Measurements from ENCODE around the gene GNB4. TPM values are rescaled to one million over a fixed set of nuclear protein-coding genes. Genes with fewer than 3 reads are reported as not detected.

The GNB4 gene
- total RNA-seq, 2 donors from 2014 or later = 3.1 to 10.4 TPM

GRCh38 chr3:179430277-179430870, 20.9 kb downstream of the GNB4 start:
- Histone ChIP-seq H3K27me3 (no peaks in the 10 kb centered on the region), H3K4me3 (no peak overlapping the region), H3K27ac (no peak overlapping the region), H3K36me3 (no peaks in the 10 kb centered on the region), H3K9ac (ENCODE audit: low read depth in 2 of 2, low read length in 2 of 2) (no peak overlapping the region), H3K9me3 (no peaks in the 10 kb centered on the region), H3K4me1 (no peaks in the 10 kb centered on the region)
- TF ChIP-seq CTCF (IDR thresholded peaks at IDR 0.05) = no peak
- DNase-seq = no peak
- intact Hi-C loops (cut with DNase I) = no loop called here

- intact Hi-C loops (cut with DNase I) = no loop called here
- H3K4me1 ChIP-seq = no peaks in the 10 kb centered on the region
- H3K9me3 ChIP-seq = no peaks in the 10 kb centered on the region
- H3K27ac ChIP-seq = no peak overlapping the region
- DNase-seq = no peak
- H3K4me3 ChIP-seq = no peak overlapping the region
- H3K27me3 ChIP-seq = no peaks in the 10 kb centered on the region
- H3K9ac ChIP-seq (ENCODE audit: low read depth in 2 of 2, low read length in 2 of 2) = no peak overlapping the region
- no peaks in the 10 kb centered on the region for H3K36me3 ChIP-seq
- no peak for TF ChIP-seq CTCF (IDR thresholded peaks at IDR 0.05)
Observed at GRCh38 chr3:179428876-179429548, 22.3 kb downstream of the GNB4 start.

GRCh38 chr3:179425075-179425474, 26.2 kb downstream of the GNB4 start:
- Histone ChIP-seq H3K9me3 (no peaks in the 10 kb centered on the region), H3K27ac (no peak overlapping the region), H3K9ac (ENCODE audit: low read depth in 2 of 2, low read length in 2 of 2) (no peak overlapping the region), H3K36me3 (no peaks in the 10 kb centered on the region), H3K4me1 (no peaks in the 10 kb centered on the region), H3K27me3 (no peaks in the 10 kb centered on the region), H3K4me3 (no peak overlapping the region)
- intact Hi-C loops (cut with DNase I) = no loop called here
- no peak for TF ChIP-seq CTCF (IDR thresholded peaks at IDR 0.05)
- no peak for DNase-seq

GRCh38 chr3:179421500-179421899, 29.8 kb downstream of the GNB4 start:
- H3K9ac ChIP-seq (ENCODE audit: low read depth in 2 of 2, low read length in 2 of 2) = no peak overlapping the region
- no peaks in the 10 kb centered on the region for H3K36me3 ChIP-seq
- TF ChIP-seq CTCF (IDR thresholded peaks at IDR 0.05) = no peak
- no peaks in the 10 kb centered on the region for H3K4me1 ChIP-seq
- no peaks in the 10 kb centered on the region for H3K9me3 ChIP-seq
- no peak overlapping the region for H3K27ac ChIP-seq
- no peak overlapping the region for H3K4me3 ChIP-seq
- no peaks in the 10 kb centered on the region for H3K27me3 ChIP-seq
- intact Hi-C loops (cut with DNase I) = no loop called here
- DNase-seq = no peak

GRCh38 chr3:179418610-179419009, 32.7 kb downstream of the GNB4 start:
- Histone ChIP-seq H3K9me3 (no peaks in the 10 kb centered on the region), H3K4me1 (no peaks in the 10 kb centered on the region), H3K9ac (ENCODE audit: low read depth in 2 of 2, low read length in 2 of 2) (no peak overlapping the region), H3K4me3 (no peak overlapping the region), H3K27me3 (no peaks in the 10 kb centered on the region), H3K36me3 (no peaks in the 10 kb centered on the region), H3K27ac (no peak overlapping the region)
- no peak for TF ChIP-seq CTCF (IDR thresholded peaks at IDR 0.05)
- intact Hi-C loops (cut with DNase I) = no loop called here
- DNase-seq = no peak

All from colonic mucosa (tissue), 4 donors.